Hepatocyte (in vitro differentiated cells): ENCODE results near the gene PRKG1. TPM values are rescaled to one million over a fixed set of nuclear protein-coding genes. Genes with fewer than 3 reads are reported as not detected.

Source experiments
- DNase-seq: peaks from one replicate; pipeline ENCODE4 v3.0.0-alpha.2; 2016; ENCODE audit warnings: low spot score
- H2AFZ ChIP-seq: fragments of 200-600 bp; sonication (generic); 2 replicates; pipeline ENCODE4 v1.6.0; 2016; ENCODE audit warnings: antibody characterized with exemption, mild to moderate bottlenecking
- H3K27ac ChIP-seq: fragments of 200-600 bp; sonication (generic); 2 replicates; pipeline ENCODE4 v1.5.1; 2016; ENCODE audit warnings: mild to moderate bottlenecking
- H3K27me3 ChIP-seq: fragments of 200-600 bp; sonication (generic); 2 replicates; pipeline ENCODE4 v1.6.1; 2016
- H3K36me3 ChIP-seq: fragments of 200-600 bp; sonication (generic); replicated peaks from 2 replicates; pipeline ENCODE4 v1.5.1; 2016; ENCODE audit warnings: low read depth; ENCODE audit not compliant: insufficient read depth
- H3K4me1 ChIP-seq: fragments of 200-600 bp; sonication (generic); 2 replicates; pipeline ENCODE4 v1.5.1; 2016; ENCODE audit warnings: mild to moderate bottlenecking, moderate library complexity; ENCODE audit not compliant: insufficient read depth
- H3K4me2 ChIP-seq: fragments of 200-600 bp; sonication (generic); 2 replicates; pipeline ENCODE4 v1.6.0; 2016
- H3K4me3 ChIP-seq: fragments of 200-600 bp; sonication (generic); 2 replicates; pipeline ENCODE4 v1.5.1; 2016; ENCODE audit warnings: mild to moderate bottlenecking
- H3K79me2 ChIP-seq: fragments of 200-600 bp; sonication (generic); 2 replicates; pipeline ENCODE4 v1.6.0; 2017; ENCODE audit warnings: mild to moderate bottlenecking
- H3K9me2 ChIP-seq: fragments of 200-600 bp; sonication (generic); replicated peaks from 2 replicates; pipeline ENCODE4 v1.6.0; 2017; ENCODE audit warnings: mild to moderate bottlenecking; ENCODE audit not compliant: insufficient read depth
- H3K9me3 ChIP-seq: fragments of 200-600 bp; sonication (generic); 2 replicates; pipeline ENCODE4 v1.5.1; 2016; ENCODE audit warnings: low read depth, mild to moderate bottlenecking
- H4K20me1 ChIP-seq: fragments of 200-600 bp; sonication (generic); 2 replicates; pipeline ENCODE4 v1.6.0; 2016; ENCODE audit warnings: mild to moderate bottlenecking; ENCODE audit not compliant: insufficient read depth, poor library complexity, severe bottlenecking
- EZH2 ChIP-seq: fragments of 200-600 bp; sonication (generic); IDR thresholded peaks from 2 replicates; pipeline ENCODE4 v1.6.1; 2016; ENCODE audit warnings: antibody characterized with exemption, mild to moderate bottlenecking, borderline replicate concordance
- EZH2phosphoT487 ChIP-seq: fragments of 200-600 bp; sonication (generic); IDR thresholded peaks from one replicate; pipeline ENCODE4 v1.6.1; 2018; ENCODE audit warnings: antibody characterized with exemption, mild to moderate bottlenecking, low read depth, moderate library complexity; ENCODE audit not compliant: unreplicated experiment, severe bottlenecking
- WGBS: methylation state at CpG from one replicate; pipeline ENCODE4 v1.1.6; 2016; ENCODE audit warnings: low lambda C conversion rate; ENCODE audit errors: missing lambda C conversion rate; 5-methylcytosine and 5-hydroxymethylcytosine counted together
- polyA plus RNA-seq: library from polyadenylated mRNA; unstranded; fragments of >200 nt; fragmentation: Nextera tagmentation; extraction: Ambion mirVana; gene quantifications from 2 replicates; pipeline ENCODE4 v1.2.1, GENCODE V29; 2016
- total RNA-seq: library from RNA; depleted of rRNA; stranded (reverse); fragments of >200 nt; gene quantifications from 2 replicates; pipeline ENCODE4 v1.2.3, GENCODE V29; 2014
- TF ChIP-seq, protein P1 (sequence below): fragments of 200-600 bp; sonication (generic); IDR thresholded peaks from 2 replicates; pipeline ENCODE4 v1.5.1; 2016; ENCODE audit warnings: antibody characterized with exemption, mild to moderate bottlenecking; ENCODE audit not compliant: poor library complexity

PRKG1 gene
- total and polyA plus RNA-seq, 2 experiments from 2014 or later, result 4.0 to 8.1 TPM

- 76% methylated on average over 1 of the region's 1 CpG for WGBS
These were observed 70.0 kb downstream of the PRKG1 start for GRCh38 chr10:51144161-51144781.

DNA sequence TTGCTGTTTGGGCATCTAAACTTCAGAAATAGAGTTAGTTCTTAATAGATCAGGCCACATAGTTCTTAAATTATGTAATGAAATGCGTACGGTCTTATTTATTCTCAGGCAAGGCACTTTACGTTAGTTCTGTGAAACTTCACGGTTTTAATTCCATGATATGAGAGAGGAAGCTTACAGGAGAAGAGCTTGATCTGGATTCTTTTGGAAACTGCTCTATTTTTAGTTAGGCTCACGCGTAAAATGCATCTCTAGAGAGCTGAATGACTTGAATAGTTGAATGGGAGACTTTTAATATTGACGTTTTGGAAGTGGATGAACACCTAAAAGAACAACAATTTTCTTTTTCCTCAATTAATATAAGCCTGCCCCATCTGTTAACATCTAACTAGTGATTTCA, 71.1 kb downstream of the PRKG1 start:
- Histone ChIP-seq H2AFZ (no peak overlapping the region), H3K4me3 (no peak overlapping the region), H3K79me2 (no peaks in the 10 kb centered on the region), H4K20me1 (no peaks in the 10 kb centered on the region), H3K4me1 (no peaks in the 10 kb centered on the region), H3K9me3 (no peaks in the 10 kb centered on the region), H3K36me3 (no peaks in the 10 kb centered on the region), H3K27me3 (no peaks in the 10 kb centered on the region), H3K9me2 (no peaks in the 10 kb centered on the region), H3K4me2 (no peak overlapping the region), H3K27ac (no peak overlapping the region)
- TF ChIP-seq EZH2 (no peak), EZH2phosphoT487 (no peak)
- TF ChIP-seq, protein P1, sequence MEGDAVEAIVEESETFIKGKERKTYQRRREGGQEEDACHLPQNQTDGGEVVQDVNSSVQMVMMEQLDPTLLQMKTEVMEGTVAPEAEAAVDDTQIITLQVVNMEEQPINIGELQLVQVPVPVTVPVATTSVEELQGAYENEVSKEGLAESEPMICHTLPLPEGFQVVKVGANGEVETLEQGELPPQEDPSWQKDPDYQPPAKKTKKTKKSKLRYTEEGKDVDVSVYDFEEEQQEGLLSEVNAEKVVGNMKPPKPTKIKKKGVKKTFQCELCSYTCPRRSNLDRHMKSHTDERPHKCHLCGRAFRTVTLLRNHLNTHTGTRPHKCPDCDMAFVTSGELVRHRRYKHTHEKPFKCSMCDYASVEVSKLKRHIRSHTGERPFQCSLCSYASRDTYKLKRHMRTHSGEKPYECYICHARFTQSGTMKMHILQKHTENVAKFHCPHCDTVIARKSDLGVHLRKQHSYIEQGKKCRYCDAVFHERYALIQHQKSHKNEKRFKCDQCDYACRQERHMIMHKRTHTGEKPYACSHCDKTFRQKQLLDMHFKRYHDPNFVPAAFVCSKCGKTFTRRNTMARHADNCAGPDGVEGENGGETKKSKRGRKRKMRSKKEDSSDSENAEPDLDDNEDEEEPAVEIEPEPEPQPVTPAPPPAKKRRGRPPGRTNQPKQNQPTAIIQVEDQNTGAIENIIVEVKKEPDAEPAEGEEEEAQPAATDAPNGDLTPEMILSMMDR, result no peak
- 90% methylated on average over 7 of the region's 7 CpGs for WGBS
- no peak for DNase-seq

More at GRCh38 chr10:51144161-51144781, 70.0 kb downstream of the PRKG1 start:
- H3K4me3 ChIP-seq, result no peak overlapping the region
- no peak overlapping the region for H2AFZ ChIP-seq
- H3K9me2 ChIP-seq, result no peaks in the 10 kb centered on the region
- no peaks in the 10 kb centered on the region for H3K27me3 ChIP-seq
- no peaks in the 10 kb centered on the region for H3K79me2 ChIP-seq
- H4K20me1 ChIP-seq, result no peaks in the 10 kb centered on the region
- H3K27ac ChIP-seq, result no peak overlapping the region
- TF ChIP-seq EZH2 (no peak), EZH2phosphoT487 (no peak)
- TF ChIP-seq, protein P1, result no peak
- H3K9me3 ChIP-seq, result no peaks in the 10 kb centered on the region
- H3K36me3 ChIP-seq, result no peaks in the 10 kb centered on the region
- no peak overlapping the region for H3K4me2 ChIP-seq
- H3K4me1 ChIP-seq, result no peaks in the 10 kb centered on the region
- DNase-seq, result no peak

GRCh38 chr10:51147644-51148399, 73.5 kb downstream of the PRKG1 start:
- TF ChIP-seq, protein P1, result no peak
- no peak for TF ChIP-seq EZH2
- TF ChIP-seq EZH2phosphoT487, result no peak
- WGBS, result 83% methylated on average over 2 of the region's 2 CpGs
- H3K27ac ChIP-seq, result no peak overlapping the region
- no peak overlapping the region for H2AFZ ChIP-seq
- H3K36me3 ChIP-seq, result no peaks in the 10 kb centered on the region
- H4K20me1 ChIP-seq, result no peaks in the 10 kb centered on the region
- no peaks in the 10 kb centered on the region for H3K27me3 ChIP-seq
- H3K9me3 ChIP-seq, result no peaks in the 10 kb centered on the region
- H3K9me2 ChIP-seq, result no peaks in the 10 kb centered on the region
- H3K4me1 ChIP-seq, result no peaks in the 10 kb centered on the region
- H3K4me3 ChIP-seq, result no peak overlapping the region
- no peak for DNase-seq
- H3K79me2 ChIP-seq, result no peaks in the 10 kb centered on the region
- no peak overlapping the region for H3K4me2 ChIP-seq
